ENCODE results near the gene PLSCR2. TPM values are rescaled to one million over a fixed set of nuclear protein-coding genes. Genes with fewer than 3 reads are reported as not detected.
A peak's percentile ranks its signal among the peaks of the same experiment; 100 is the strongest.

PLSCR2 gene
- total RNA-seq, 1 experiment from 2014 or later, result 0.54 TPM

DNA sequence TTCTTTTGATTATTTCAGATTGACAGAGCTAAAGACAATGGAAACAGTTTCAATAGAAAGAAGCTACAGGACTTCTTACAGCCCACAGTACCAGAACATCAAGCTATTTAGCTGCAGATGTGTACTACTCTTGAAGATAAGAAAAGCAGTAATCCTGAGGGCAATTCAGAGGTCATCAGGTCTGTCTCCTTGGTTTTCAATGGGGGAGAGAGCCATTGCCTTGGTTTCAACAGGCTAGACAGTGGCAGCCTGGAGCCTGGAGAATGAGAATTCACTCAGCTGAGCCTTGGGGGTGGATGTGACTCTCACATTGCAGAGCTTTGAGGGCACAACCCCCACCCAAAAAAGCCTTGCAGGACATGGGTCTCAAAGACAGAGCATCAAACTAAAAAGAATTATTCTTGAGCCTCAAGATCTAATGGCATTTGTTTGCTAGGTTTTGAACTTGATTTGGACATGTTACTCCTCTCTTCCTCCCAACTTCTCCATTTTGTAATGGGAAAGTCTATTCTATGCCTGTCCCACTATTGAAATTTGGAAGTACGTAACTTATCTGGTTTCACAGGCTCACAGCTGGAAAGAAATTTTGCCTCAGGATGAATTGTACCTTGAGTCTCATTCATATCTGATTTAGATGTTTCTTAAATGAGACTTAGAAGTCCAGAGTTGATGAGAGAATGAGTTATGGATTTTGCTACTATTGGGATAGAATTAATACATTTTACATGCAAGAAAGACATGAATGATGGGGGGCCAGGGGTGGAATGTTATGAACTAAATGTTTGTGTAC, 38.2 kb upstream of the PLSCR2 start:
- Histone ChIP-seq H3K4me3 (ENCODE audit: low read depth in 2 of 2, low read length in 2 of 2) (no peak overlapping the region), H3K4me1 (ENCODE audit: control insufficient read depth, insufficient read depth, low read length) (peaks cover 7% of the 10 kb centered on the region; the same call in 1 of the 2 replicates), H3K27ac (ENCODE audit: low read length) (no peak overlapping the region), H3K9me3 (ENCODE audit: control insufficient read depth, insufficient read depth, low read depth, low read length) (no peaks in the 10 kb centered on the region), H3K27me3 (ENCODE audit: control insufficient read depth, insufficient read depth, low read length) (no peaks in the 10 kb centered on the region), H3K36me3 (ENCODE audit: control insufficient read depth, insufficient read depth, low read length) (no peaks in the 10 kb centered on the region)
- ChIA-PET CTCF (no interaction called here), POLR2A (no interaction called here)
- TF ChIP-seq SIN3A (IDR thresholded peaks at IDR 0.05; ENCODE audit: borderline replicate concordance, insufficient read depth, low read depth, low read length) (no peak), POLR2AphosphoS5 (IDR thresholded peaks at IDR 0.05; ENCODE audit: low read depth, low read length) (no peak), TCF7L2 (IDR thresholded peaks at IDR 0.05; ENCODE audit: low read depth, low read length) (no peak)
- TF ChIP-seq, protein P1, sequence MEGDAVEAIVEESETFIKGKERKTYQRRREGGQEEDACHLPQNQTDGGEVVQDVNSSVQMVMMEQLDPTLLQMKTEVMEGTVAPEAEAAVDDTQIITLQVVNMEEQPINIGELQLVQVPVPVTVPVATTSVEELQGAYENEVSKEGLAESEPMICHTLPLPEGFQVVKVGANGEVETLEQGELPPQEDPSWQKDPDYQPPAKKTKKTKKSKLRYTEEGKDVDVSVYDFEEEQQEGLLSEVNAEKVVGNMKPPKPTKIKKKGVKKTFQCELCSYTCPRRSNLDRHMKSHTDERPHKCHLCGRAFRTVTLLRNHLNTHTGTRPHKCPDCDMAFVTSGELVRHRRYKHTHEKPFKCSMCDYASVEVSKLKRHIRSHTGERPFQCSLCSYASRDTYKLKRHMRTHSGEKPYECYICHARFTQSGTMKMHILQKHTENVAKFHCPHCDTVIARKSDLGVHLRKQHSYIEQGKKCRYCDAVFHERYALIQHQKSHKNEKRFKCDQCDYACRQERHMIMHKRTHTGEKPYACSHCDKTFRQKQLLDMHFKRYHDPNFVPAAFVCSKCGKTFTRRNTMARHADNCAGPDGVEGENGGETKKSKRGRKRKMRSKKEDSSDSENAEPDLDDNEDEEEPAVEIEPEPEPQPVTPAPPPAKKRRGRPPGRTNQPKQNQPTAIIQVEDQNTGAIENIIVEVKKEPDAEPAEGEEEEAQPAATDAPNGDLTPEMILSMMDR (IDR thresholded peaks at IDR 0.05), result no peak
- TF ChIP-seq, protein P2, sequence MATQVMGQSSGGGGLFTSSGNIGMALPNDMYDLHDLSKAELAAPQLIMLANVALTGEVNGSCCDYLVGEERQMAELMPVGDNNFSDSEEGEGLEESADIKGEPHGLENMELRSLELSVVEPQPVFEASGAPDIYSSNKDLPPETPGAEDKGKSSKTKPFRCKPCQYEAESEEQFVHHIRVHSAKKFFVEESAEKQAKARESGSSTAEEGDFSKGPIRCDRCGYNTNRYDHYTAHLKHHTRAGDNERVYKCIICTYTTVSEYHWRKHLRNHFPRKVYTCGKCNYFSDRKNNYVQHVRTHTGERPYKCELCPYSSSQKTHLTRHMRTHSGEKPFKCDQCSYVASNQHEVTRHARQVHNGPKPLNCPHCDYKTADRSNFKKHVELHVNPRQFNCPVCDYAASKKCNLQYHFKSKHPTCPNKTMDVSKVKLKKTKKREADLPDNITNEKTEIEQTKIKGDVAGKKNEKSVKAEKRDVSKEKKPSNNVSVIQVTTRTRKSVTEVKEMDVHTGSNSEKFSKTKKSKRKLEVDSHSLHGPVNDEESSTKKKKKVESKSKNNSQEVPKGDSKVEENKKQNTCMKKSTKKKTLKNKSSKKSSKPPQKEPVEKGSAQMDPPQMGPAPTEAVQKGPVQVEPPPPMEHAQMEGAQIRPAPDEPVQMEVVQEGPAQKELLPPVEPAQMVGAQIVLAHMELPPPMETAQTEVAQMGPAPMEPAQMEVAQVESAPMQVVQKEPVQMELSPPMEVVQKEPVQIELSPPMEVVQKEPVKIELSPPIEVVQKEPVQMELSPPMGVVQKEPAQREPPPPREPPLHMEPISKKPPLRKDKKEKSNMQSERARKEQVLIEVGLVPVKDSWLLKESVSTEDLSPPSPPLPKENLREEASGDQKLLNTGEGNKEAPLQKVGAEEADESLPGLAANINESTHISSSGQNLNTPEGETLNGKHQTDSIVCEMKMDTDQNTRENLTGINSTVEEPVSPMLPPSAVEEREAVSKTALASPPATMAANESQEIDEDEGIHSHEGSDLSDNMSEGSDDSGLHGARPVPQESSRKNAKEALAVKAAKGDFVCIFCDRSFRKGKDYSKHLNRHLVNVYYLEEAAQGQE (IDR thresholded peaks at IDR 0.05; ENCODE audit: insufficient read depth in 1 of 2, low read depth in 2 of 2, low read length in 1 of 2), result no peak
- in situ Hi-C loops (cut with HindIII; ENCODE audit: low pct_unique_long_range_greater_than_20kb, low sequenced_read_pairs) (no loop called here), intact Hi-C loops (cut with micrococcal nuclease; ENCODE audit: unreplicated experiment) (no loop called here)
- DNase-seq (ENCODE audit: low read depth, low spot score) (no peak), ATAC-seq (no peak)
- no TSS peak for BruUV-seq (replicated peaks)

DNA sequence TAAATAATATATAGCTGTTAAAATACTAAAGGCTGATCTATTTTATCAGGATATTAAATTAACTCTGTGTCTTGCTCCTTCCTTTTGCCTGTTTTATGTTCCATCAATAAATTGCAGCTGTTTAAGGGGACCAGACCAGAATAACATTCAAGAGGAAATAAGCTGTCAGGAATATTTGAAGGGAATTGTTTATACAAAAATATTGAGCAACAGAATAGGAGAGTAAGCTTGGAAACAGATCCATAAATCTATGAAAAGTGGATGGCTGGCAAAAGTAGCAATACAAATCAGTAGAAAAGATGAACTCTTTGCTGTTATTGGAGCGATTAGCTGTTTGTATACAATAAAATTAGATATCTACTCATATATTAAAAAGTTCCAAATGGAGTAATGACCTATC, 36.2 kb upstream of the PLSCR2 start:
- TF ChIP-seq, protein P1 (IDR thresholded peaks at IDR 0.05), result no peak
- TF ChIP-seq, protein P2 (IDR thresholded peaks at IDR 0.05; ENCODE audit: insufficient read depth in 1 of 2, low read depth in 2 of 2, low read length in 1 of 2), result no peak
- TF ChIP-seq TCF7L2 (IDR thresholded peaks at IDR 0.05; ENCODE audit: low read depth, low read length) (no peak), SIN3A (IDR thresholded peaks at IDR 0.05; ENCODE audit: borderline replicate concordance, insufficient read depth, low read depth, low read length) (no peak), POLR2AphosphoS5 (IDR thresholded peaks at IDR 0.05; ENCODE audit: low read depth, low read length) (no peak)
- peak overlapping the region; percentile 15; the same call in 1 of the 2 replicates for H3K27ac ChIP-seq (ENCODE audit: low read length)
- in situ Hi-C loops (cut with HindIII; ENCODE audit: low pct_unique_long_range_greater_than_20kb, low sequenced_read_pairs), result no loop called here
- no peaks in the 10 kb centered on the region for H3K36me3 ChIP-seq (ENCODE audit: control insufficient read depth, insufficient read depth, low read length)
- no TSS peak for BruUV-seq (replicated peaks)
- H3K4me3 ChIP-seq (ENCODE audit: low read depth in 2 of 2, low read length in 2 of 2), result no peak overlapping the region
- ChIA-PET POLR2A (interaction anchor here (0.7 kb wide), 1 partner anchor 134 kb away, joined by 3 read pairs; no protein-coding TSS in a partner anchor), CTCF (no interaction called here)
- peaks cover 7% of the 10 kb centered on the region; the same call in 1 of the 2 replicates for H3K4me1 ChIP-seq (ENCODE audit: control insufficient read depth, insufficient read depth, low read length)
- ATAC-seq (no peak), DNase-seq (ENCODE audit: low read depth, low spot score) (no peak)
- intact Hi-C loops (cut with micrococcal nuclease; ENCODE audit: unreplicated experiment), result no loop called here
- no peaks in the 10 kb centered on the region for H3K27me3 ChIP-seq (ENCODE audit: control insufficient read depth, insufficient read depth, low read length)
- H3K9me3 ChIP-seq (ENCODE audit: control insufficient read depth, insufficient read depth, low read depth, low read length), result no peaks in the 10 kb centered on the region
